HepG2 (cell line): Measurements from ENCODE around the gene TAS1R1. TPM values are rescaled to one million over a fixed set of nuclear protein-coding genes. Genes with fewer than 3 reads are reported as not detected.
A peak's percentile ranks its signal among the peaks of the same experiment; 100 is the strongest.

ENCODE experiments used
- BCL6 ChIP-seq: IDR thresholded peaks from 2 replicates; pipeline ENCODE4 v1.6.1; 2016; ENCODE audit warnings: missing genetic modification reagents, missing compliant biosample characterization
- CTCF ChIP-seq: sonication (generic); formaldehyde crosslinking; IDR thresholded peaks from 2 replicates; pipeline ENCODE4 v1.5.0; 2020; ENCODE audit warnings: mild to moderate bottlenecking, missing genetic modification reagents, moderate library complexity
- FOXA1 ChIP-seq, 2 experiments: fragments of 450-650 bp in 1 of 2; sonication (generic) in 1 of 2; formaldehyde crosslinking in 1 of 2; IDR thresholded peaks; 2 replicates each; pipeline versions ENCODE4 v1.4.0 to v1.6.1; 2016 to 2020; ENCODE audit warnings: missing genetic modification reagents in 1 of 2
- FOXP4 ChIP-seq: sonication (generic); formaldehyde crosslinking; IDR thresholded peaks from 2 replicates; pipeline ENCODE4 v1.4.0; 2020; ENCODE audit warnings: missing genetic modification reagents
- MED8 ChIP-seq: sonication (generic); formaldehyde crosslinking; IDR thresholded peaks from 2 replicates; pipeline ENCODE4 v1.8.1; 2023; ENCODE audit warnings: mild to moderate bottlenecking, missing genetic modification reagents; ENCODE audit not compliant: insufficient replicate concordance
- MIER3 ChIP-seq: IDR thresholded peaks from 2 replicates; pipeline ENCODE4 v1.6.1; 2016; ENCODE audit warnings: missing compliant biosample characterization, borderline replicate concordance
- NFKBIZ ChIP-seq: IDR thresholded peaks from 2 replicates; pipeline ENCODE4 v1.6.1; 2018; ENCODE audit warnings: missing genetic modification reagents, missing compliant biosample characterization
- PHF5A ChIP-seq: IDR thresholded peaks from one replicate; pipeline ENCODE4 v1.6.1; 2018; ENCODE audit warnings: low read depth, missing genetic modification reagents; ENCODE audit not compliant: unreplicated experiment
- RARA ChIP-seq: IDR thresholded peaks from 2 replicates; pipeline ENCODE4 v1.6.1; 2016; ENCODE audit warnings: missing genetic modification reagents, missing compliant biosample characterization
- RERE ChIP-seq: IDR thresholded peaks from 2 replicates; pipeline ENCODE4 v1.6.1; 2016; ENCODE audit warnings: low read depth, missing genetic modification reagents, missing compliant biosample characterization
- SMYD3 ChIP-seq: sonication (generic); formaldehyde crosslinking; IDR thresholded peaks from 2 replicates; pipeline ENCODE4 v1.8.1; 2023; ENCODE audit warnings: mild to moderate bottlenecking, missing genetic modification reagents
- TBP ChIP-seq: sonication (generic); formaldehyde crosslinking; IDR thresholded peaks from 2 replicates; pipeline ENCODE4 v1.5.0; 2020; ENCODE audit warnings: missing genetic modification reagents
- THAP11 ChIP-seq: IDR thresholded peaks from 2 replicates; pipeline ENCODE4 v1.6.1; 2016; ENCODE audit warnings: missing biosample characterization, missing genetic modification reagents
- ZBTB42 ChIP-seq: sonication (generic); formaldehyde crosslinking; IDR thresholded peaks from 2 replicates; pipeline ENCODE4 v1.5.0; 2020; ENCODE audit warnings: mild to moderate bottlenecking, missing genetic modification reagents
- ZFX ChIP-seq: sonication (generic); formaldehyde crosslinking; IDR thresholded peaks from 2 replicates; pipeline ENCODE4 v1.4.0; 2020; ENCODE audit warnings: mild to moderate bottlenecking, low read depth, missing genetic modification reagents, moderate library complexity
- ZNF18 ChIP-seq: sonication (generic); formaldehyde crosslinking; IDR thresholded peaks from 2 replicates; pipeline ENCODE4 v1.8.0; 2022; ENCODE audit warnings: mild to moderate bottlenecking, missing genetic modification reagents; ENCODE audit not compliant: insufficient replicate concordance
- ZNF234 ChIP-seq: sonication (generic); formaldehyde crosslinking; conservative IDR thresholded peaks from 2 replicates; pipeline ENCODE4 v1.5.1; 2020; ENCODE audit warnings: mild to moderate bottlenecking, missing genetic modification reagents
- ZNF562 ChIP-seq: sonication (generic); formaldehyde crosslinking; IDR thresholded peaks from 2 replicates; pipeline ENCODE4 v1.8.0; 2022; ENCODE audit warnings: missing genetic modification reagents, borderline replicate concordance
- ZNF615 ChIP-seq: sonication (generic); formaldehyde crosslinking; IDR thresholded peaks from 2 replicates; pipeline ENCODE4 v1.5.0; 2020; ENCODE audit warnings: mild to moderate bottlenecking, missing genetic modification reagents, borderline replicate concordance
- ZNF619 ChIP-seq: sonication (generic); formaldehyde crosslinking; IDR thresholded peaks from 2 replicates; pipeline ENCODE4 v1.4.0; 2020; ENCODE audit warnings: mild to moderate bottlenecking, missing genetic modification reagents
- polyA plus RNA-seq, 8 experiments: library from polyadenylated mRNA; depleted of rRNA in 3 of 8; stranded (reverse) in 7 of 8; unstranded in 1 of 8; fragments of >200 nt; fragmentation: Illumina TruSeq in 4 of 8; extraction: Trizol in 4 of 8; gene quantifications; 2 replicates each; pipeline versions ENCODE4 v1.2.1 to v1.2.3, GENCODE V29; 2011 to 2016; ENCODE audit warnings: low read depth in 4 of 8, missing spikeins in 1 of 8, mixed read lengths in 1 of 8; ENCODE audit not compliant: insufficient read depth in 1 of 8
- total RNA-seq, 5 experiments: library from RNA; depleted of rRNA; stranded (reverse); fragments of >200 nt; fragmentation: Illumina TruSeq; extraction: Trizol; gene quantifications; 2 replicates each; pipeline ENCODE4 v1.2.3, GENCODE V29; 2016; ENCODE audit warnings: low read depth in 1 of 5

TAS1R1 gene
- total and polyA plus RNA-seq, 2 of the 13 experiments (the other 11 are each of a cell fraction or from before 2014, with no cell fraction given): 1.4 to 1.6 TPM

- TF ChIP-seq FOXA1 (IDR thresholded peaks at IDR 0.05): peak; percentile 71
- TF ChIP-seq FOXA1 (CRISPR knock-in tag; IDR thresholded peaks at IDR 0.05): peak; percentile 98
- 0 out of 2 replicates have a peak, but pooled peaks have one; percentile 59 for TF ChIP-seq RERE
- no peak for TF ChIP-seq ZNF18
- no peak for TF ChIP-seq ZNF234
- TF ChIP-seq ZNF562 (CRISPR knock-in tag): no peak
- TF ChIP-seq ZNF619 (CRISPR knock-in tag): no peak
- no peak for TF ChIP-seq TBP
- TF ChIP-seq ZFX (CRISPR knock-in tag): peak; percentile 65; the same call in 1 of the 2 replicates
- no peak for TF ChIP-seq MED8 (CRISPR knock-in tag)
- TF ChIP-seq FOXP4 (CRISPR knock-in tag): peak; percentile 90
- 0 out of 2 replicates have a peak, but pooled peaks have one; percentile 33 for TF ChIP-seq NFKBIZ (CRISPR knock-in tag)
- peak; percentile 88 for TF ChIP-seq PHF5A (CRISPR knock-in tag)
- no peak for TF ChIP-seq ZNF615
- peak; percentile 82 for TF ChIP-seq THAP11 (CRISPR knock-in tag)
- TF ChIP-seq SMYD3 (CRISPR knock-in tag): no peak
- peak; percentile 80 for TF ChIP-seq RARA (CRISPR knock-in tag)
- TF ChIP-seq ZBTB42 (CRISPR knock-in tag): no peak
- peak; percentile 67 for TF ChIP-seq BCL6 (CRISPR knock-in tag)
- peak; percentile 55; the same call in 1 of the 2 replicates for TF ChIP-seq MIER3 (CRISPR knock-in tag)
- no peak for TF ChIP-seq CTCF (CRISPR knock-in tag)
Observed at GRCh38 chr1:6582370-6582769, 27.3 kb downstream of the TAS1R1 start (continued).
